GM23338 (cell line): ENCODE results near the gene S100A8. TPM values are rescaled to one million over a fixed set of nuclear protein-coding genes. Genes with fewer than 3 reads are reported as not detected.

Experiments used
- ATAC-seq: fragments of 200-7000 bp; cut with Tn5 transposase; 3 replicates; pipeline ENCODE4 v1.9.1; 2020
- DNase-seq: peaks from one replicate; pipeline ENCODE4 v3.0.0-alpha.2; 2015; ENCODE audit warnings: low spot score
- H2AFZ ChIP-seq: fragments of 200-600 bp; sonication (generic); 2 replicates; pipeline ENCODE4 v1.8.0; 2016; ENCODE audit warnings: antibody characterized with exemption, mild to moderate bottlenecking, moderate library complexity
- H3F3A ChIP-seq: fragments of 200-600 bp; sonication (generic); replicated peaks from 2 replicates; pipeline ENCODE4 v1.8.0; 2017; ENCODE audit warnings: antibody characterized with exemption, mixed run types, low read depth
- H3K27ac ChIP-seq: fragments of 200-600 bp; sonication (generic); 2 replicates; pipeline ENCODE4 v1.6.1; 2016; ENCODE audit warnings: low read depth
- H3K27me3 ChIP-seq: fragments of 200-600 bp; sonication (generic); 2 replicates; pipeline ENCODE4 v1.8.0; 2016; ENCODE audit warnings: mild to moderate bottlenecking, mixed run types, moderate library complexity; ENCODE audit not compliant: insufficient read depth
- H3K36me3 ChIP-seq: fragments of 200-600 bp; sonication (generic); 2 replicates; pipeline ENCODE4 v1.8.0; 2016; ENCODE audit warnings: mild to moderate bottlenecking; ENCODE audit not compliant: insufficient read depth
- H3K4me1 ChIP-seq: fragments of 200-600 bp; sonication (generic); 2 replicates; pipeline ENCODE4 v1.8.0; 2016; ENCODE audit warnings: mild to moderate bottlenecking, moderate library complexity; ENCODE audit not compliant: insufficient read depth
- H3K4me2 ChIP-seq: fragments of 200-600 bp; sonication (generic); 2 replicates; pipeline ENCODE4 v1.7.1; 2017; ENCODE audit warnings: mixed run types
- H3K4me3 ChIP-seq: fragments of 200-600 bp; sonication (generic); 2 replicates; pipeline ENCODE4 v1.6.1; 2016; ENCODE audit warnings: mixed run types
- H3K79me2 ChIP-seq: fragments of 200-600 bp; sonication (generic); replicated peaks from 2 replicates; pipeline ENCODE4 v1.8.0; 2017; ENCODE audit warnings: mild to moderate bottlenecking; ENCODE audit not compliant: insufficient read depth
- H3K9me2 ChIP-seq: fragments of 200-600 bp; sonication (generic); 2 replicates; pipeline ENCODE4 v1.8.0; 2017; ENCODE audit not compliant: insufficient read depth
- H4K20me1 ChIP-seq: fragments of 200-600 bp; sonication (generic); replicated peaks from 2 replicates; pipeline ENCODE4 v1.8.0; 2017; ENCODE audit warnings: mild to moderate bottlenecking; ENCODE audit not compliant: insufficient read depth
- H3K27ac Mint-ChIP-seq: 2 replicates; pipeline ENCODE4 v1.8.0; 2020; ENCODE audit warnings: inconsistent platforms, mild to moderate bottlenecking, moderate library complexity, mixed read lengths
- H3K27me3 Mint-ChIP-seq: 3 replicates; pipeline ENCODE4 v1.8.0; 2022; ENCODE audit warnings: low read depth, mild to moderate bottlenecking, moderate library complexity, mixed read lengths, inconsistent platforms; ENCODE audit not compliant: insufficient read depth, poor library complexity
- H3K36me3 Mint-ChIP-seq: 3 replicates; pipeline ENCODE4 v1.8.0; 2021; ENCODE audit warnings: low read depth, mild to moderate bottlenecking, inconsistent platforms, moderate library complexity, mixed read lengths
- H3K4me1 Mint-ChIP-seq: 3 replicates; pipeline ENCODE4 v1.8.0; 2020; ENCODE audit warnings: mild to moderate bottlenecking, inconsistent platforms, mixed read lengths
- H3K4me3 Mint-ChIP-seq: 3 replicates; pipeline ENCODE4 v1.8.0; 2021; ENCODE audit warnings: moderate library complexity, mild to moderate bottlenecking, inconsistent platforms, mixed read lengths
- H3K9me3 Mint-ChIP-seq: 3 replicates; pipeline ENCODE4 v1.8.0; 2020; ENCODE audit warnings: moderate library complexity, mild to moderate bottlenecking, inconsistent platforms, mixed read lengths
- CREB1 ChIP-seq: fragments of 250-450 bp; sonication (Bioruptor Pico); IDR thresholded peaks from 2 replicates; pipeline ENCODE4 v1.5.0; 2020; ENCODE audit warnings: low read depth, mild to moderate bottlenecking, moderate library complexity
- EZH2phosphoT487 ChIP-seq: fragments of 200-600 bp; sonication (generic); IDR thresholded peaks from one replicate; pipeline ENCODE4 v1.8.1; 2018; ENCODE audit warnings: antibody characterized with exemption; ENCODE audit not compliant: unreplicated experiment
- JUNB ChIP-seq: IDR thresholded peaks from one replicate; pipeline ENCODE4 v1.6.1; 2016; ENCODE audit warnings: antibody characterized with exemption; ENCODE audit not compliant: unreplicated experiment
- NANOG ChIP-seq: IDR thresholded peaks from 2 replicates; pipeline ENCODE4 v1.6.1; 2016; ENCODE audit warnings: antibody characterized with exemption, borderline replicate concordance
- POLR2AphosphoS5 ChIP-seq: IDR thresholded peaks from 2 replicates; pipeline ENCODE4 v1.6.1; 2016; ENCODE audit warnings: antibody characterized with exemption, low read depth
- polyA plus RNA-seq: library from polyadenylated mRNA; unstranded; fragments of >200 nt; fragmentation: Nextera tagmentation; extraction: Ambion mirVana; gene quantifications from 2 replicates; pipeline ENCODE4 v1.2.1, GENCODE V29; 2016
- total RNA-seq: library from RNA; depleted of rRNA; stranded (reverse); fragments of >200 nt; shearing (Covaris generic); gene quantifications from 2 replicates; pipeline ENCODE4 v1.2.3, GENCODE V29; 2014
- TF ChIP-seq, protein P1 (sequence below): IDR thresholded peaks from 2 replicates; pipeline ENCODE4 v1.6.1; 2016; ENCODE audit warnings: antibody characterized with exemption
- TF ChIP-seq, protein P2 (sequence below): IDR thresholded peaks from one replicate; pipeline ENCODE4 v1.6.1; 2018; ENCODE audit warnings: antibody characterized with exemption; ENCODE audit not compliant: unreplicated experiment
- TF ChIP-seq, protein P3 (sequence below), 2 experiments: fragments of 200-600 bp in 1 of 2; sonication (generic) in 1 of 2; conservative IDR thresholded peaks; 2 replicates each; pipeline versions ENCODE4 v1.5.1 to v1.6.1; 2016 to 2017; ENCODE audit warnings: antibody characterized with exemption in 2 of 2, low read depth in 2 of 2, mild to moderate bottlenecking in 2 of 2, moderate library complexity in 1 of 2

Gene S100A8
- total and polyA plus RNA-seq, 2 experiments from 2014 or later = not detected

DNA sequence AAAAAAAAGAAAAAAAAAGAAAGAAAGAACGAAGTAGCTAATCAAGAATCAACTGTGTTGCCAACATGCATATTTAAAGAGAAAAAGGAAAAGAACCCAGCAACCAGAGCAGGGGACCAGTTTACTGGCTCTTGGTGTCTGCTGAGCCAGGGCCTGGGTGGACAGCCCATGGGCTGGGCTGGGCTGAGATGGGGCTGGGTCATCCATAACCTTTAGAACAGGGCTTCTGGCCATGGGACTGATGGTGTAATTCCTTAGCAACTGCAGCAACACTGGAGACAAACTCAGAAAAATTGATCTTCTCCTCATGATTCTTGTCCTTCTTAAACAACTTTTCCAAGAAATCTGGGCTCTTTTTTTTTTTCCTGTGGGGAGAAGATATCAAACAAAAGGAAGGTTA is 35.9 kb upstream of the S100A8 start (continued):
- no peak for TF ChIP-seq POLR2AphosphoS5
- TF ChIP-seq, protein P1, sequence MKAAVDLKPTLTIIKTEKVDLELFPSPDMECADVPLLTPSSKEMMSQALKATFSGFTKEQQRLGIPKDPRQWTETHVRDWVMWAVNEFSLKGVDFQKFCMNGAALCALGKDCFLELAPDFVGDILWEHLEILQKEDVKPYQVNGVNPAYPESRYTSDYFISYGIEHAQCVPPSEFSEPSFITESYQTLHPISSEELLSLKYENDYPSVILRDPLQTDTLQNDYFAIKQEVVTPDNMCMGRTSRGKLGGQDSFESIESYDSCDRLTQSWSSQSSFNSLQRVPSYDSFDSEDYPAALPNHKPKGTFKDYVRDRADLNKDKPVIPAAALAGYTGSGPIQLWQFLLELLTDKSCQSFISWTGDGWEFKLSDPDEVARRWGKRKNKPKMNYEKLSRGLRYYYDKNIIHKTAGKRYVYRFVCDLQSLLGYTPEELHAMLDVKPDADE = no peak
- no peak for TF ChIP-seq EZH2phosphoT487

DNA sequence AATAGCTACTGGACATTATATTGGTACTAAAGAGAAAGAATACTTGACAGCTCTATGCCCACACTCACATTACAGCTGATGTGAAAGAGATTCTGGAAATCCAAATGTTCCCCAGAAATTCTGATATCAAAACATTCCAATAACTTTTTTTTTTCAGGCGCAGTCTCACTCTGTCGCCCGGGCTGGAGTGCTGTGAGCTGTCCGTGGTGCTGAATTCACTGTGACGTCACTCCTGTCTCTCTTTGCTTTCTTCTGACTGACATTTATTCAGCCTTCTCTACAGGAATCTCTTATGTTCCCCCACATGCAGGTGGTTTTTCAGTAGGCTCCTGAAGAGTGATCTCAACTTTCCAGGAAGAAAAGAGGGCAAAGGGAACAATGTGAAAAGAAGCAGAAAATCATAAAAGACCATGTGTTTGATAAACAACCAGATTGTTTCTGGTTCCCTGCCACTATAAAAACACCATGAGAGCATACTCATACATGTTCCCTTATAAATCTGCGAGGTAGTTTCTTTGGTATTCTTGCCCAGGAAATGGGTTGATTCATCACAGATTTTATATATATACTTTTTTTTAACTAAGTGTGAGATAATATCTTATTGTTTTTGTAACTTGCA is 31.7 kb upstream of the S100A8 start:
- DNase-seq (peak; percentile 82), ATAC-seq (peak; percentile 71)
- no peaks in the 10 kb centered on the region; the same call in 2 of the 3 replicates for H3K36me3 Mint-ChIP-seq
- TF ChIP-seq NANOG (no peak), CREB1 (CRISPR knock-in tag) (peak; percentile 97)
- TF ChIP-seq, protein P2, sequence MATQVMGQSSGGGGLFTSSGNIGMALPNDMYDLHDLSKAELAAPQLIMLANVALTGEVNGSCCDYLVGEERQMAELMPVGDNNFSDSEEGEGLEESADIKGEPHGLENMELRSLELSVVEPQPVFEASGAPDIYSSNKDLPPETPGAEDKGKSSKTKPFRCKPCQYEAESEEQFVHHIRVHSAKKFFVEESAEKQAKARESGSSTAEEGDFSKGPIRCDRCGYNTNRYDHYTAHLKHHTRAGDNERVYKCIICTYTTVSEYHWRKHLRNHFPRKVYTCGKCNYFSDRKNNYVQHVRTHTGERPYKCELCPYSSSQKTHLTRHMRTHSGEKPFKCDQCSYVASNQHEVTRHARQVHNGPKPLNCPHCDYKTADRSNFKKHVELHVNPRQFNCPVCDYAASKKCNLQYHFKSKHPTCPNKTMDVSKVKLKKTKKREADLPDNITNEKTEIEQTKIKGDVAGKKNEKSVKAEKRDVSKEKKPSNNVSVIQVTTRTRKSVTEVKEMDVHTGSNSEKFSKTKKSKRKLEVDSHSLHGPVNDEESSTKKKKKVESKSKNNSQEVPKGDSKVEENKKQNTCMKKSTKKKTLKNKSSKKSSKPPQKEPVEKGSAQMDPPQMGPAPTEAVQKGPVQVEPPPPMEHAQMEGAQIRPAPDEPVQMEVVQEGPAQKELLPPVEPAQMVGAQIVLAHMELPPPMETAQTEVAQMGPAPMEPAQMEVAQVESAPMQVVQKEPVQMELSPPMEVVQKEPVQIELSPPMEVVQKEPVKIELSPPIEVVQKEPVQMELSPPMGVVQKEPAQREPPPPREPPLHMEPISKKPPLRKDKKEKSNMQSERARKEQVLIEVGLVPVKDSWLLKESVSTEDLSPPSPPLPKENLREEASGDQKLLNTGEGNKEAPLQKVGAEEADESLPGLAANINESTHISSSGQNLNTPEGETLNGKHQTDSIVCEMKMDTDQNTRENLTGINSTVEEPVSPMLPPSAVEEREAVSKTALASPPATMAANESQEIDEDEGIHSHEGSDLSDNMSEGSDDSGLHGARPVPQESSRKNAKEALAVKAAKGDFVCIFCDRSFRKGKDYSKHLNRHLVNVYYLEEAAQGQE = peak; percentile 96
- H3K9me3 Mint-ChIP-seq = peaks cover 3% of the 10 kb centered on the region; the same call in 1 of the 3 replicates
- H3K4me3 Mint-ChIP-seq = no peak overlapping the region
- H3F3A ChIP-seq = no peaks in the 10 kb centered on the region
- H3K4me1 ChIP-seq = no peaks in the 10 kb centered on the region
- no peaks in the 10 kb centered on the region; the same call in 2 of the 3 replicates for H3K4me1 Mint-ChIP-seq
- no peaks in the 10 kb centered on the region for H3K27me3 ChIP-seq
- no peak overlapping the region for H3K4me3 ChIP-seq
- H3K27ac Mint-ChIP-seq = no peak overlapping the region
- H3K9me2 ChIP-seq = no peaks in the 10 kb centered on the region
- H3K27me3 Mint-ChIP-seq = peaks cover 3% of the 10 kb centered on the region
- no peak overlapping the region for H3K4me2 ChIP-seq
- no peaks in the 10 kb centered on the region for H4K20me1 ChIP-seq
- H2AFZ ChIP-seq = no peak overlapping the region
- no peaks in the 10 kb centered on the region for H3K36me3 ChIP-seq
- H3K79me2 ChIP-seq = no peaks in the 10 kb centered on the region
- no peak overlapping the region for H3K27ac ChIP-seq

DNA sequence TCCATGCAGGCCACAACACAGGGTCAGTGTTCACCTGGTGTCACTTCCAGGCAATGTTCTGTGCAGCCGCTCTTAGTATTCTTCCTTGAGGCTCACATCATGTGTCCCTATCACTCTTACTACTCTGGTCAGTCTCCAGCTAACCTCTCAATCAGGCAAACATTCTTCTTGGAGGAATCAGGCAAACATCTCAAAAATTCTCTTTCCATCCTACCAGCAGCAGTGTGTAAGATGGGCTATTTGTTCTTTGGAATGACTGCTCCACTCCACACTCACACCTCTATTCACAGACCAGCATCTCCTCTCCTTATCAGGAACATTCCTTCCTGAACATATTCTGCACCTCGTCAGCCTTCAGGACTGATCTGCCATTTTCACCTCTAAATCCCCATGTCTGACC is 29.4 kb upstream of the S100A8 start:
- DNase-seq = no peak
- Mint-ChIP-seq H3K27me3 (peaks cover 4% of the 10 kb centered on the region), H3K4me1 (no peaks in the 10 kb centered on the region; the same call in 2 of the 3 replicates), H3K4me3 (no peak overlapping the region), H3K27ac (no peak overlapping the region), H3K36me3 (no peaks in the 10 kb centered on the region; the same call in 2 of the 3 replicates), H3K9me3 (0 out of 3 replicates have a peak, but pooled peaks cover 3% of the 10 kb centered on the region)
- no peak overlapping the region for H2AFZ ChIP-seq
- H3F3A ChIP-seq = no peaks in the 10 kb centered on the region
- H3K4me1 ChIP-seq = no peaks in the 10 kb centered on the region
- H3K79me2 ChIP-seq = no peaks in the 10 kb centered on the region
- H3K4me3 ChIP-seq = no peak overlapping the region
- no peaks in the 10 kb centered on the region for H3K9me2 ChIP-seq
- H3K27me3 ChIP-seq = no peaks in the 10 kb centered on the region
- H3K27ac ChIP-seq = no peak overlapping the region
- no peaks in the 10 kb centered on the region for H4K20me1 ChIP-seq
- no peak overlapping the region for H3K4me2 ChIP-seq
- no peak for ATAC-seq
- H3K36me3 ChIP-seq = no peaks in the 10 kb centered on the region
- TF ChIP-seq JUNB (no peak), CREB1 (CRISPR knock-in tag) (no peak)
- TF ChIP-seq, protein P3, sequence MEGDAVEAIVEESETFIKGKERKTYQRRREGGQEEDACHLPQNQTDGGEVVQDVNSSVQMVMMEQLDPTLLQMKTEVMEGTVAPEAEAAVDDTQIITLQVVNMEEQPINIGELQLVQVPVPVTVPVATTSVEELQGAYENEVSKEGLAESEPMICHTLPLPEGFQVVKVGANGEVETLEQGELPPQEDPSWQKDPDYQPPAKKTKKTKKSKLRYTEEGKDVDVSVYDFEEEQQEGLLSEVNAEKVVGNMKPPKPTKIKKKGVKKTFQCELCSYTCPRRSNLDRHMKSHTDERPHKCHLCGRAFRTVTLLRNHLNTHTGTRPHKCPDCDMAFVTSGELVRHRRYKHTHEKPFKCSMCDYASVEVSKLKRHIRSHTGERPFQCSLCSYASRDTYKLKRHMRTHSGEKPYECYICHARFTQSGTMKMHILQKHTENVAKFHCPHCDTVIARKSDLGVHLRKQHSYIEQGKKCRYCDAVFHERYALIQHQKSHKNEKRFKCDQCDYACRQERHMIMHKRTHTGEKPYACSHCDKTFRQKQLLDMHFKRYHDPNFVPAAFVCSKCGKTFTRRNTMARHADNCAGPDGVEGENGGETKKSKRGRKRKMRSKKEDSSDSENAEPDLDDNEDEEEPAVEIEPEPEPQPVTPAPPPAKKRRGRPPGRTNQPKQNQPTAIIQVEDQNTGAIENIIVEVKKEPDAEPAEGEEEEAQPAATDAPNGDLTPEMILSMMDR (conservative IDR thresholded peaks at IDR 0.05; ENCODE audit: low read depth in 2 of 2) = no peak
